ENCODE data around the gene CEBPE. TPM values are rescaled to one million over a fixed set of nuclear protein-coding genes. Genes with fewer than 3 reads are reported as not detected.

The CEBPE gene
- total and polyA plus RNA-seq, 2 donors (not counting 3 experiments of a cell fraction or from before 2014, with no cell fraction given) = not detected

DNA sequence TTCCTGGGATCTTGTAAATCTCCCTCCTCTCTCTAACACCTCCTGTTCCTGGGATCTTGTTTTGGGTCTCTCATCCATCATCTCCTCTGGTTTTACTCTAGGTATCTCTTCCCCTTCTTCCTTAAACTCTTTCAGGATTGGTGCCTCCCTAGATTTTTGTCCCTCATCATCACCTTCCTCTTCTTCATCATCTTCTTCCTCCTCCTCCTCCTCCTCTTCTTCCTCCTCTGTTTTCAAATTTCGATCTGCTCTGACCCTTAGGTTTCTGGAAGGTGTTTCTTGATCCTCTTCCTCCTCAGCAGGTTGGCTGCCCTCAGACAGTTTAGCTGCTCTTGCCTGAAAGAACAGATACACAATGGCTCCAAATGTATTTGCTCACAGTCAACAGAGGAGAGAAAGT, 38.6 kb downstream of the CEBPE start:
- CTCF ChIA-PET = interaction anchor here (0.8 to 1.9 kb wide), 7 partner anchors 9 to 40 kb away, joined by 3 to 20 read pairs (median 4); partner anchors contain the start of genes ACIN1 and C14orf119
- no peak overlapping the region for H3K4me2 ChIP-seq (ENCODE audit: insufficient read depth, low read length)
- TF ChIP-seq POLR2A (IDR thresholded peaks at IDR 0.05; ENCODE audit: low read depth, low read length) (no peak), POLR2AphosphoS5 (IDR thresholded peaks at IDR 0.05; ENCODE audit: insufficient read depth, low read depth, low read length) (no peak), FOS (IDR thresholded peaks at IDR 0.05; ENCODE audit: borderline replicate concordance, insufficient read depth, low read length) (no peak), JUN (IDR thresholded peaks at IDR 0.05; ENCODE audit: borderline replicate concordance, insufficient read depth, insufficient read length, low read depth) (no peak), GATA2 (IDR thresholded peaks at IDR 0.05; ENCODE audit: insufficient read depth, insufficient read length, low read depth, low read length) (no peak), MYC (IDR thresholded peaks at IDR 0.05; ENCODE audit: low read depth, low read length) (no peak), EZH2 (IDR thresholded peaks at IDR 0.05; ENCODE audit: borderline replicate concordance, low read depth, low read length, severe bottlenecking) (no peak)
- TF ChIP-seq, protein P1, sequence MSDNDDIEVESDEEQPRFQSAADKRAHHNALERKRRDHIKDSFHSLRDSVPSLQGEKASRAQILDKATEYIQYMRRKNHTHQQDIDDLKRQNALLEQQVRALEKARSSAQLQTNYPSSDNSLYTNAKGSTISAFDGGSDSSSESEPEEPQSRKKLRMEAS (IDR thresholded peaks at IDR 0.05; ENCODE audit: insufficient read depth, insufficient read length) = no peak
- TF ChIP-seq, protein P2, sequence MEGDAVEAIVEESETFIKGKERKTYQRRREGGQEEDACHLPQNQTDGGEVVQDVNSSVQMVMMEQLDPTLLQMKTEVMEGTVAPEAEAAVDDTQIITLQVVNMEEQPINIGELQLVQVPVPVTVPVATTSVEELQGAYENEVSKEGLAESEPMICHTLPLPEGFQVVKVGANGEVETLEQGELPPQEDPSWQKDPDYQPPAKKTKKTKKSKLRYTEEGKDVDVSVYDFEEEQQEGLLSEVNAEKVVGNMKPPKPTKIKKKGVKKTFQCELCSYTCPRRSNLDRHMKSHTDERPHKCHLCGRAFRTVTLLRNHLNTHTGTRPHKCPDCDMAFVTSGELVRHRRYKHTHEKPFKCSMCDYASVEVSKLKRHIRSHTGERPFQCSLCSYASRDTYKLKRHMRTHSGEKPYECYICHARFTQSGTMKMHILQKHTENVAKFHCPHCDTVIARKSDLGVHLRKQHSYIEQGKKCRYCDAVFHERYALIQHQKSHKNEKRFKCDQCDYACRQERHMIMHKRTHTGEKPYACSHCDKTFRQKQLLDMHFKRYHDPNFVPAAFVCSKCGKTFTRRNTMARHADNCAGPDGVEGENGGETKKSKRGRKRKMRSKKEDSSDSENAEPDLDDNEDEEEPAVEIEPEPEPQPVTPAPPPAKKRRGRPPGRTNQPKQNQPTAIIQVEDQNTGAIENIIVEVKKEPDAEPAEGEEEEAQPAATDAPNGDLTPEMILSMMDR (IDR thresholded peaks at IDR 0.05; ENCODE audit: extremely low read depth in 1 of 2, insufficient read depth in 1 of 2, low read depth in 1 of 2, low read length in 2 of 2) = no peak

More for the DNA sequence above, 38.6 kb downstream of the CEBPE start:
- dilution Hi-C loops (cut with MboI; ENCODE audit: extremely low pct_ligation_motif_present, low sequenced_read_pairs) = no loop called here
- H3K27me3 ChIP-seq (ENCODE audit: control insufficient read depth in 2 of 2, insufficient read depth in 2 of 2, low read length in 2 of 2) = no peaks in the 10 kb centered on the region
- peaks cover 8% of the 10 kb centered on the region for H3K79me2 ChIP-seq (ENCODE audit: control insufficient read depth, insufficient read depth, low read length)
- no peak overlapping the region for H3K4me3 ChIP-seq (replicated peaks in 1 of 3; ENCODE audit: insufficient read depth in 1 of 3, low read depth in 1 of 3, low read length in 3 of 3)
- BruUV-seq (replicated peaks) = no TSS peak
- no peak overlapping the region for H3K27ac ChIP-seq (ENCODE audit: insufficient read depth, low read depth, low read length)
- H4K20me1 ChIP-seq (replicated peaks; ENCODE audit: control insufficient read depth, extremely low read depth, insufficient read depth, low read length) = no peaks in the 10 kb centered on the region
- peaks cover 24% of the 10 kb centered on the region for H3K4me1 ChIP-seq (ENCODE audit: control insufficient read depth, extremely low read depth, insufficient read depth, low read length)
- no peak overlapping the region for H3K9ac ChIP-seq (replicated peaks; ENCODE audit: extremely low read depth, insufficient read depth, low read length)
- H2AFZ ChIP-seq (ENCODE audit: low read depth, low read length) = no peak overlapping the region
- FAIRE-seq = no peak
- no peak for DNase-seq (ENCODE audit: low read depth, low spot score)
- peaks cover 34 to 44% of the 10 kb centered on the region in 2 experiments for H3K36me3 ChIP-seq (ENCODE audit: control insufficient read depth in 2 of 2, extremely low read depth in 1 of 2, insufficient read depth in 2 of 2, low read length in 2 of 2)
- POLR2A ChIA-PET = interaction anchor here (1.1 kb wide), 1 partner anchor 9 kb away, joined by 3 read pairs; no protein-coding TSS in a partner anchor
- H3K9me3 ChIP-seq (replicated peaks; ENCODE audit: control insufficient read depth, insufficient read depth, low read length) = no peaks in the 10 kb centered on the region
- intact Hi-C loops (cut with micrococcal nuclease) = no loop called here
- no peaks in the 10 kb centered on the region for H3K9me1 ChIP-seq (replicated peaks; ENCODE audit: control insufficient read depth, extremely low read depth, insufficient read depth, low read length)

Measured in endothelial cell of umbilical vein (primary cell).